WTC11 (cell line): ENCODE measurements around the gene RIC8A. TPM values are rescaled to one million over a fixed set of nuclear protein-coding genes. Genes with fewer than 3 reads are reported as not detected.

ENCODE experiments used
- ATAC-seq: fragments of 200-7000 bp; cut with Tn5 transposase; 2 replicates; pipeline ENCODE4 v1.10.0; 2021; ENCODE audit warnings: mild to moderate bottlenecking, moderate library complexity
- CTCF ChIA-PET: fragments of 300-600 bp; sonication (Branson Sonifier 250); formaldehyde crosslinking; loops from one replicate; lab custom pipeline; 2021; ENCODE audit warnings: antibody characterized with exemption; lab: Charles Lee
- POLR2A ChIA-PET: fragments of 350-600 bp; sonication (Branson Sonifier 250); formaldehyde crosslinking; loops from one replicate; lab custom pipeline; 2021; ENCODE audit warnings: antibody characterized with exemption; lab: Charles Lee
- DNase-seq: peaks from one replicate; pipeline ENCODE4 v3.0.0; 2021; ENCODE audit warnings: low spot score
- H3K27ac Mint-ChIP-seq: 2 replicates; pipeline ENCODE4 v1.8.0; 2021; ENCODE audit warnings: mixed read lengths
- H3K27me3 Mint-ChIP-seq: 2 replicates; pipeline ENCODE4 v1.8.0; 2021; ENCODE audit warnings: low read depth, mild to moderate bottlenecking, moderate library complexity, mixed read lengths
- H3K36me3 Mint-ChIP-seq: 2 replicates; pipeline ENCODE4 v1.8.0; 2021; ENCODE audit warnings: mixed read lengths
- H3K4me1 Mint-ChIP-seq: 2 replicates; pipeline ENCODE4 v1.8.0; 2022; ENCODE audit warnings: mixed read lengths
- H3K4me3 Mint-ChIP-seq: 2 replicates; pipeline ENCODE4 v1.8.0; 2021; ENCODE audit warnings: mild to moderate bottlenecking, moderate library complexity, mixed read lengths
- H3K9me3 Mint-ChIP-seq: 2 replicates; pipeline ENCODE4 v1.8.0; 2021; ENCODE audit warnings: mixed read lengths
- AR ChIP-seq: fragments of 250-450 bp; sonication (Bioruptor Pico); IDR thresholded peaks from 2 replicates; pipeline ENCODE4 v1.9.0; 2021; ENCODE audit warnings: mild to moderate bottlenecking
- E2F4 ChIP-seq: sonication (generic); formaldehyde crosslinking; IDR thresholded peaks from 2 replicates; pipeline ENCODE4 v1.8.1; 2022; ENCODE audit warnings: low read depth, mild to moderate bottlenecking, moderate library complexity, missing genetic modification reagents, borderline replicate concordance
- NFATC4 ChIP-seq: fragments of 250-450 bp; sonication (Bioruptor Pico); IDR thresholded peaks from 2 replicates; pipeline ENCODE4 v1.9.0; 2021; ENCODE audit warnings: mild to moderate bottlenecking
- NFYB ChIP-seq: sonication (generic); formaldehyde crosslinking; conservative IDR thresholded peaks from 2 replicates; pipeline ENCODE4 v1.8.0; 2022; ENCODE audit warnings: low read depth, missing genetic modification reagents
- NR1H2 ChIP-seq: sonication (generic); formaldehyde crosslinking; IDR thresholded peaks from 2 replicates; pipeline ENCODE4 v1.9.0; 2021; ENCODE audit warnings: mild to moderate bottlenecking, moderate library complexity, missing genetic modification reagents
- NR2C2 ChIP-seq: sonication (generic); formaldehyde crosslinking; IDR thresholded peaks from 2 replicates; pipeline ENCODE4 v1.8.0; 2022; ENCODE audit warnings: mild to moderate bottlenecking, missing genetic modification reagents
- PREB ChIP-seq: sonication (generic); formaldehyde crosslinking; IDR thresholded peaks from 2 replicates; pipeline ENCODE4 v1.8.1; 2022; ENCODE audit warnings: mild to moderate bottlenecking, missing genetic modification reagents, moderate library complexity, borderline replicate concordance
- RORB ChIP-seq: fragments of 250-450 bp; sonication (Bioruptor Pico); IDR thresholded peaks from 2 replicates; pipeline ENCODE4 v1.9.0; 2021; ENCODE audit warnings: mild to moderate bottlenecking
- SMAD4 ChIP-seq: sonication (generic); formaldehyde crosslinking; IDR thresholded peaks from 2 replicates; pipeline ENCODE4 v1.8.0; 2022; ENCODE audit warnings: mild to moderate bottlenecking, missing genetic modification reagents
- ZNF219 ChIP-seq: sonication (generic); formaldehyde crosslinking; IDR thresholded peaks from 2 replicates; pipeline ENCODE4 v1.8.0; 2023; ENCODE audit warnings: missing genetic modification reagents, mild to moderate bottlenecking, borderline replicate concordance
- ZNF532 ChIP-seq: fragments of 250-450 bp; sonication (Bioruptor Pico); IDR thresholded peaks from 2 replicates; pipeline ENCODE4 v1.9.0; 2021; ENCODE audit warnings: mild to moderate bottlenecking, borderline replicate concordance
- total RNA-seq: library from RNA; stranded (reverse); gene quantifications from 3 replicates; pipeline ENCODE4 v1.2.3, GENCODE V29; 2021
- TF ChIP-seq, protein P1 (sequence below): sonication (generic); formaldehyde crosslinking; IDR thresholded peaks from 2 replicates; pipeline ENCODE4 v1.8.1; 2023; ENCODE audit warnings: mild to moderate bottlenecking, missing genetic modification reagents
- TF ChIP-seq, protein P2 (sequence below): sonication (generic); formaldehyde crosslinking; IDR thresholded peaks from 2 replicates; pipeline ENCODE4 v1.8.1; 2023; ENCODE audit warnings: mild to moderate bottlenecking, missing genetic modification reagents, borderline replicate concordance
- TF ChIP-seq, protein P3 (sequence below): fragments of 200-600 bp; IDR thresholded peaks from 2 replicates; pipeline ENCODE4 v1.8.0; 2022; ENCODE audit warnings: antibody characterized with exemption
- TF ChIP-seq, protein P4 (sequence below): fragments of 250-450 bp; sonication (Bioruptor Pico); conservative IDR thresholded peaks from 2 replicates; pipeline ENCODE4 v1.9.0; 2021; ENCODE audit warnings: mild to moderate bottlenecking

The RIC8A gene
- total RNA-seq, 1 experiment from 2014 or later = 68.3 TPM

DNA sequence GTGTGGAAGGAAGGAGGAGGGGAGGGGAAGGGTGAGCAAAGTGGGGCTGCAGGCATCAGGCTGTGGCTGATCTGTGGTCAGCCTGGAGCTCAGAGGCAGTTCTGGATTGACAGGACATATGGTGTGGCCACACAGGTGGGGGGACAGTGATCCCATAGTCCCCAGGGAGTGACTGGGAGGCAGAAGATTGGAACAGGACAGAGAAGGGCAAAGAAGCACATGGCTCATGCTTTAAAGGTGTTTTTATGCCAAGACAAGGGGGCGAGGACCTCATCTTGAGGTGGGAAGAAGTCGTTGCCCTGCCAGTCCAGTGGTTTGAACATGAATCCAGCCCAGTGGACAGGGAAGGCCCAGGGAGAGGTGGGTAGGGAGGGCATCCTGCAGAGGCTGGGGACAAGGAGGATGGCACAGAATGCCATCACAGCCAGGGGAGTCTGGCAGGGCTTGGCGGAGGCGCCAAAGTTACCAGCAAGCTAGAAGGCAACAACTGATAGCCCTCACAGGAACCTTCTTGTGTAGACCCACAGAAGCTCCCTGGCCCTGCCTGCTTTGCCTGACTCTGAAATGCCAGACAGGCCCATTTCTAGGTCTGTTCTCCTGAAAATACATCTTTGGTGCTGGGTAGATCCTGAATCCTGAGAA, 3.4 kb upstream of the RIC8A start:
- ATAC-seq (no peak), DNase-seq (no peak)
- Mint-ChIP-seq H3K9me3 (no peaks in the 10 kb centered on the region), H3K4me3 (no peak overlapping the region), H3K27ac (no peak overlapping the region), H3K27me3 (no peaks in the 10 kb centered on the region), H3K4me1 (peaks cover 4% of the 10 kb centered on the region; the same call in 1 of the 2 replicates), H3K36me3 (peaks cover 13% of the 10 kb centered on the region)
- ChIA-PET POLR2A (no interaction called here), CTCF (no interaction called here)
- TF ChIP-seq, protein P1, sequence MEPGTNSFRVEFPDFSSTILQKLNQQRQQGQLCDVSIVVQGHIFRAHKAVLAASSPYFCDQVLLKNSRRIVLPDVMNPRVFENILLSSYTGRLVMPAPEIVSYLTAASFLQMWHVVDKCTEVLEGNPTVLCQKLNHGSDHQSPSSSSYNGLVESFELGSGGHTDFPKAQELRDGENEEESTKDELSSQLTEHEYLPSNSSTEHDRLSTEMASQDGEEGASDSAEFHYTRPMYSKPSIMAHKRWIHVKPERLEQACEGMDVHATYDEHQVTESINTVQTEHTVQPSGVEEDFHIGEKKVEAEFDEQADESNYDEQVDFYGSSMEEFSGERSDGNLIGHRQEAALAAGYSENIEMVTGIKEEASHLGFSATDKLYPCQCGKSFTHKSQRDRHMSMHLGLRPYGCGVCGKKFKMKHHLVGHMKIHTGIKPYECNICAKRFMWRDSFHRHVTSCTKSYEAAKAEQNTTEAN = no peak
- no peak for TF ChIP-seq ZNF532 (CRISPR knock-in tag)
- no peak for TF ChIP-seq NR1H2
- no peak for TF ChIP-seq NR2C2
- TF ChIP-seq, protein P2, sequence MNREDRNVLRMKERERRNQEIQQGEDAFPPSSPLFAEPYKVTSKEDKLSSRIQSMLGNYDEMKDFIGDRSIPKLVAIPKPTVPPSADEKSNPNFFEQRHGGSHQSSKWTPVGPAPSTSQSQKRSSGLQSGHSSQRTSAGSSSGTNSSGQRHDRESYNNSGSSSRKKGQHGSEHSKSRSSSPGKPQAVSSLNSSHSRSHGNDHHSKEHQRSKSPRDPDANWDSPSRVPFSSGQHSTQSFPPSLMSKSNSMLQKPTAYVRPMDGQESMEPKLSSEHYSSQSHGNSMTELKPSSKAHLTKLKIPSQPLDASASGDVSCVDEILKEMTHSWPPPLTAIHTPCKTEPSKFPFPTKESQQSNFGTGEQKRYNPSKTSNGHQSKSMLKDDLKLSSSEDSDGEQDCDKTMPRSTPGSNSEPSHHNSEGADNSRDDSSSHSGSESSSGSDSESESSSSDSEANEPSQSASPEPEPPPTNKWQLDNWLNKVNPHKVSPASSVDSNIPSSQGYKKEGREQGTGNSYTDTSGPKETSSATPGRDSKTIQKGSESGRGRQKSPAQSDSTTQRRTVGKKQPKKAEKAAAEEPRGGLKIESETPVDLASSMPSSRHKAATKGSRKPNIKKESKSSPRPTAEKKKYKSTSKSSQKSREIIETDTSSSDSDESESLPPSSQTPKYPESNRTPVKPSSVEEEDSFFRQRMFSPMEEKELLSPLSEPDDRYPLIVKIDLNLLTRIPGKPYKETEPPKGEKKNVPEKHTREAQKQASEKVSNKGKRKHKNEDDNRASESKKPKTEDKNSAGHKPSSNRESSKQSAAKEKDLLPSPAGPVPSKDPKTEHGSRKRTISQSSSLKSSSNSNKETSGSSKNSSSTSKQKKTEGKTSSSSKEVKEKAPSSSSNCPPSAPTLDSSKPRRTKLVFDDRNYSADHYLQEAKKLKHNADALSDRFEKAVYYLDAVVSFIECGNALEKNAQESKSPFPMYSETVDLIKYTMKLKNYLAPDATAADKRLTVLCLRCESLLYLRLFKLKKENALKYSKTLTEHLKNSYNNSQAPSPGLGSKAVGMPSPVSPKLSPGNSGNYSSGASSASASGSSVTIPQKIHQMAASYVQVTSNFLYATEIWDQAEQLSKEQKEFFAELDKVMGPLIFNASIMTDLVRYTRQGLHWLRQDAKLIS = no peak
- TF ChIP-seq E2F4 (CRISPR knock-in tag) = no peak
- TF ChIP-seq, protein P3, sequence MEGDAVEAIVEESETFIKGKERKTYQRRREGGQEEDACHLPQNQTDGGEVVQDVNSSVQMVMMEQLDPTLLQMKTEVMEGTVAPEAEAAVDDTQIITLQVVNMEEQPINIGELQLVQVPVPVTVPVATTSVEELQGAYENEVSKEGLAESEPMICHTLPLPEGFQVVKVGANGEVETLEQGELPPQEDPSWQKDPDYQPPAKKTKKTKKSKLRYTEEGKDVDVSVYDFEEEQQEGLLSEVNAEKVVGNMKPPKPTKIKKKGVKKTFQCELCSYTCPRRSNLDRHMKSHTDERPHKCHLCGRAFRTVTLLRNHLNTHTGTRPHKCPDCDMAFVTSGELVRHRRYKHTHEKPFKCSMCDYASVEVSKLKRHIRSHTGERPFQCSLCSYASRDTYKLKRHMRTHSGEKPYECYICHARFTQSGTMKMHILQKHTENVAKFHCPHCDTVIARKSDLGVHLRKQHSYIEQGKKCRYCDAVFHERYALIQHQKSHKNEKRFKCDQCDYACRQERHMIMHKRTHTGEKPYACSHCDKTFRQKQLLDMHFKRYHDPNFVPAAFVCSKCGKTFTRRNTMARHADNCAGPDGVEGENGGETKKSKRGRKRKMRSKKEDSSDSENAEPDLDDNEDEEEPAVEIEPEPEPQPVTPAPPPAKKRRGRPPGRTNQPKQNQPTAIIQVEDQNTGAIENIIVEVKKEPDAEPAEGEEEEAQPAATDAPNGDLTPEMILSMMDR = no peak
- TF ChIP-seq SMAD4 (CRISPR knock-in tag) = no peak
- TF ChIP-seq PREB (CRISPR knock-in tag) = no peak
- no peak for TF ChIP-seq NFYB (CRISPR knock-in tag)
- no peak for TF ChIP-seq ZNF219 (CRISPR knock-in tag)
- TF ChIP-seq, protein P4, sequence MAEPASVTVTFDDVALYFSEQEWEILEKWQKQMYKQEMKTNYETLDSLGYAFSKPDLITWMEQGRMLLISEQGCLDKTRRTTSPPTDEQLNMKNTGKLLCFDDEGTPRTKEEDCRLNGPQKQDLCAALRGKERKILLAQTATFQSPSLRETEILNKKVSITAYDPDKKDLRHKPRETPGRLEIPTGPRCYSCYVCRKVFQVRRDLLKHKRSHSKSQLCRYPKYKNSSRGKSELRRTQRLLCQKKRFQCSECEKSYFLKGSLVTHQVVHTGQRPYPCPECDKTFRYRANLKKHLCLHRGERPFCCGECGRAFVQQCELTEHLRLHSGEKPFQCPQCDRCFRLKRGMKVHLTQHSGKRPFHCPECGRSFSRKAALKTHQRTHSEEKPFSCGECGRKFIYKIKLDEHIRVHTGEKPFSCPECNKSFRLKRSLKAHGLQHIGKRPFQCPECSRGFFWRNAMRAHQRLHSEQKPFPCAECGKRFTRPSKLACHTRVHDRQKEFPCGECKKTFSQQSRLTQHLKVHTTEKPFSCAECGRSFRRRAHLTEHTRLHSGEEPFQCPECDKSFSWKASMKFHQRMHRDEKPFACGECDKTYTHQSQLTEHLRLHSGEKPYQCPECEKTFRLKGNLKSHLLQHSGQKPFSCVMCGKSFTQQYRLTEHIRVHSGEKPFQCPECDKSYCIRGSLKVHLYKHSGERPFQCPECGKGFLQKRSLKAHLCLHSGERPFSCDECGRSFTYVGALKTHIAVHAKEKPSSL = no peak
- no peak for TF ChIP-seq NFATC4 (CRISPR knock-in tag)
- no peak for TF ChIP-seq RORB (CRISPR knock-in tag)
- no peak for TF ChIP-seq AR (CRISPR knock-in tag)
